HUES48 (cell line): Measurements from ENCODE around the gene CFAP20.
"Not testable (repeated sequence)": the region's sequence is repeated elsewhere in the genome, so short reads cannot be mapped to it uniquely, and the experiment has no call there.

ENCODE experiments used
- H3K27ac ChIP-seq: one replicate; pipeline ENCODE4 v1.7.0; 2013; ENCODE audit warnings: low read depth, low read length, inconsistent platforms
- H3K27me3 ChIP-seq: 2 replicates; pipeline ENCODE4 v1.6.1; 2013; ENCODE audit warnings: mild to moderate bottlenecking, low read length; ENCODE audit not compliant: control insufficient read depth, insufficient read depth
- H3K36me3 ChIP-seq: 2 replicates; pipeline ENCODE4 v1.6.1; 2013; ENCODE audit warnings: low read length; ENCODE audit not compliant: control insufficient read depth, insufficient read depth
- H3K4me1 ChIP-seq: 2 replicates; pipeline ENCODE4 v1.6.1; 2013; ENCODE audit warnings: mild to moderate bottlenecking, low read length; ENCODE audit not compliant: control insufficient read depth, insufficient read depth
- H3K4me3 ChIP-seq: 2 replicates; pipeline ENCODE4 v1.5.1; 2013; ENCODE audit warnings: mild to moderate bottlenecking, low read depth, low read length
- H3K9ac ChIP-seq: 2 replicates; pipeline ENCODE4 v1.6.1; 2013; ENCODE audit warnings: mild to moderate bottlenecking, low read depth, low read length, moderate library complexity
- H3K9me3 ChIP-seq: 2 replicates; pipeline ENCODE4 v1.6.1; 2013; ENCODE audit warnings: low read length; ENCODE audit not compliant: control insufficient read depth, insufficient read depth

Gene CFAP20

GRCh38 chr16:58096249-58096648, 32.9 kb downstream of the CFAP20 start:
- Histone ChIP-seq H3K4me1 (peaks cover 4% of the 10 kb centered on the region; the same call in 1 of the 2 replicates), H3K9me3 (no peaks in the 10 kb centered on the region), H3K4me3 (no peak overlapping the region), H3K27me3 (no peaks in the 10 kb centered on the region), H3K36me3 (no peaks in the 10 kb centered on the region), H3K9ac (no peak overlapping the region), H3K27ac (no peak overlapping the region)

GRCh38 chr16:58095575-58095960, 33.6 kb downstream of the CFAP20 start:
- not testable (repeated sequence) for H3K4me3 ChIP-seq, H3K27ac ChIP-seq, H3K27me3 ChIP-seq, H3K36me3 ChIP-seq, H3K9ac ChIP-seq, H3K9me3 ChIP-seq, H3K4me1 ChIP-seq

- H3K9ac ChIP-seq = no peak overlapping the region
- peaks cover 4% of the 10 kb centered on the region; the same call in 1 of the 2 replicates for H3K4me1 ChIP-seq
- no peaks in the 10 kb centered on the region for H3K36me3 ChIP-seq
- no peak overlapping the region for H3K27ac ChIP-seq
- H3K9me3 ChIP-seq = no peaks in the 10 kb centered on the region
- no peaks in the 10 kb centered on the region for H3K27me3 ChIP-seq
- H3K4me3 ChIP-seq = no peak overlapping the region
Measured at GRCh38 chr16:58094791-58095574, 34.2 kb downstream of the CFAP20 start.

- H3K4me1 ChIP-seq = peaks cover 4% of the 10 kb centered on the region; the same call in 1 of the 2 replicates
- no peaks in the 10 kb centered on the region for H3K36me3 ChIP-seq
- no peak overlapping the region for H3K27ac ChIP-seq
- H3K27me3 ChIP-seq = no peaks in the 10 kb centered on the region
- H3K9me3 ChIP-seq = no peaks in the 10 kb centered on the region
- H3K4me3 ChIP-seq = no peak overlapping the region
- no peak overlapping the region for H3K9ac ChIP-seq
Measured at GRCh38 chr16:58094026-58094425, 35.2 kb downstream of the CFAP20 start.

GRCh38 chr16:58090396-58090795, 38.8 kb downstream of the CFAP20 start:
- not testable (repeated sequence) for H3K9me3 ChIP-seq, H3K4me1 ChIP-seq, H3K27me3 ChIP-seq, H3K4me3 ChIP-seq, H3K9ac ChIP-seq, H3K27ac ChIP-seq, H3K36me3 ChIP-seq

GRCh38 chr16:58088091-58088490, 41.1 kb downstream of the CFAP20 start:
- H3K27me3 ChIP-seq = no peaks in the 10 kb centered on the region
- no peaks in the 10 kb centered on the region for H3K36me3 ChIP-seq
- H3K27ac ChIP-seq = no peak overlapping the region
- H3K9ac ChIP-seq = no peak overlapping the region
- no peaks in the 10 kb centered on the region for H3K9me3 ChIP-seq
- no peak overlapping the region for H3K4me3 ChIP-seq
- peaks cover 13% of the 10 kb centered on the region; the same call in 1 of the 2 replicates for H3K4me1 ChIP-seq

- Histone ChIP-seq H3K9ac (no peak overlapping the region), H3K9me3 (no peaks in the 10 kb centered on the region), H3K27ac (no peak overlapping the region), H3K4me3 (no peak overlapping the region), H3K4me1 (peaks cover 13% of the 10 kb centered on the region; the same call in 1 of the 2 replicates), H3K27me3 (no peaks in the 10 kb centered on the region), H3K36me3 (no peaks in the 10 kb centered on the region)
Measured at GRCh38 chr16:58087209-58087913, 41.8 kb downstream of the CFAP20 start.

- no peak overlapping the region for H3K27ac ChIP-seq
- H3K27me3 ChIP-seq = no peaks in the 10 kb centered on the region
- H3K4me1 ChIP-seq = peaks cover 13% of the 10 kb centered on the region; the same call in 1 of the 2 replicates
- no peak overlapping the region for H3K4me3 ChIP-seq
- no peaks in the 10 kb centered on the region for H3K9me3 ChIP-seq
- no peak overlapping the region for H3K9ac ChIP-seq
- no peaks in the 10 kb centered on the region for H3K36me3 ChIP-seq
Measured at GRCh38 chr16:58086381-58087208, 42.6 kb downstream of the CFAP20 start.

GRCh38 chr16:58085584-58086251, 43.5 kb downstream of the CFAP20 start:
- H3K4me3 ChIP-seq = no peak overlapping the region
- no peaks in the 10 kb centered on the region for H3K36me3 ChIP-seq
- no peaks in the 10 kb centered on the region for H3K27me3 ChIP-seq
- no peaks in the 10 kb centered on the region for H3K9me3 ChIP-seq
- H3K9ac ChIP-seq = no peak overlapping the region
- H3K27ac ChIP-seq = no peak overlapping the region
- H3K4me1 ChIP-seq = peaks cover 13% of the 10 kb centered on the region; the same call in 1 of the 2 replicates

GRCh38 chr16:58085171-58085570, 44.0 kb downstream of the CFAP20 start:
- H3K4me1 ChIP-seq = peaks cover 13% of the 10 kb centered on the region; the same call in 1 of the 2 replicates
- H3K9me3 ChIP-seq = no peaks in the 10 kb centered on the region
- no peaks in the 10 kb centered on the region for H3K27me3 ChIP-seq
- no peaks in the 10 kb centered on the region for H3K36me3 ChIP-seq
- no peak overlapping the region for H3K4me3 ChIP-seq
- no peak overlapping the region for H3K27ac ChIP-seq
- H3K9ac ChIP-seq = no peak overlapping the region
